H9 (cell line): ENCODE results near the gene MCF2L. TPM values are rescaled to one million over a fixed set of nuclear protein-coding genes. Genes with fewer than 3 reads are reported as not detected.
A peak's percentile ranks its signal among the peaks of the same experiment; 100 is the strongest.

Experiments
- DNase-seq: peaks from one replicate; pipeline ENCODE4 v3.0.0-alpha.2; 2017
- H2AFZ ChIP-seq: one replicate; pipeline ENCODE4 v1.6.1; 2013; ENCODE audit warnings: mild to moderate bottlenecking, low read length, control low read depth, moderate library complexity
- H2AK5ac ChIP-seq: 2 replicates; pipeline ENCODE4 v1.6.1; 2013; ENCODE audit warnings: low read length, control low read depth, mixed read lengths; ENCODE audit not compliant: insufficient read length
- H2BK120ac ChIP-seq: one replicate; pipeline ENCODE4 v1.6.1; 2013; ENCODE audit warnings: low read depth, mild to moderate bottlenecking, low read length, control low read depth, inconsistent platforms; ENCODE audit not compliant: poor library complexity, severe bottlenecking
- H2BK12ac ChIP-seq: 2 replicates; pipeline ENCODE4 v1.6.1; 2013; ENCODE audit warnings: low read length, control low read depth, mixed read lengths, low read depth; ENCODE audit not compliant: insufficient read length
- H2BK15ac ChIP-seq: 2 replicates; pipeline ENCODE4 v1.6.1; 2013; ENCODE audit warnings: low read depth, low read length, control low read depth
- H2BK20ac ChIP-seq: one replicate; pipeline ENCODE4 v1.6.1; 2013; ENCODE audit warnings: low read depth, mild to moderate bottlenecking, low read length, control low read depth, inconsistent platforms; ENCODE audit not compliant: poor library complexity, severe bottlenecking
- H2BK5ac ChIP-seq: 2 replicates; pipeline ENCODE4 v1.6.1; 2013; ENCODE audit warnings: low read length, control low read depth, mixed read lengths; ENCODE audit not compliant: insufficient read length
- H3K14ac ChIP-seq: 2 replicates; pipeline ENCODE4 v1.6.1; 2013; ENCODE audit warnings: low read length, control low read depth; ENCODE audit not compliant: insufficient read depth
- H3K18ac ChIP-seq: 2 replicates; pipeline ENCODE4 v1.6.1; 2013; ENCODE audit warnings: low read depth, mild to moderate bottlenecking, mixed read lengths, low read length, control low read depth; ENCODE audit not compliant: insufficient read length
- H3K23ac ChIP-seq: 2 replicates; pipeline ENCODE4 v1.6.1; 2013; ENCODE audit warnings: low read length, control low read depth, mixed read lengths, low read depth; ENCODE audit not compliant: insufficient read length
- H3K23me2 ChIP-seq: 2 replicates; pipeline ENCODE4 v1.6.1; 2013; ENCODE audit warnings: low read depth, mild to moderate bottlenecking, mixed read lengths, low read length, control low read depth; ENCODE audit not compliant: insufficient read length, poor library complexity, severe bottlenecking
- H3K27ac ChIP-seq: 2 replicates; pipeline ENCODE4 v1.5.1; 2013; ENCODE audit warnings: low read length, control low read depth, mixed read lengths, low read depth; ENCODE audit not compliant: insufficient read length
- H3K27me3 ChIP-seq: 2 replicates; pipeline ENCODE4 v1.6.1; 2013; ENCODE audit warnings: low read length, control low read depth, inconsistent platforms; ENCODE audit not compliant: insufficient read depth
- H3K4ac ChIP-seq: 2 replicates; pipeline ENCODE4 v1.6.1; 2013; ENCODE audit warnings: low read depth, mild to moderate bottlenecking, control low read depth, inconsistent platforms, low read length, moderate library complexity
- H3K4me1 ChIP-seq: 2 replicates; pipeline ENCODE4 v1.6.1; 2013; ENCODE audit warnings: low read length, control low read depth, inconsistent platforms; ENCODE audit not compliant: insufficient read depth
- H3K4me2 ChIP-seq: 2 replicates; pipeline ENCODE4 v1.6.1; 2013; ENCODE audit warnings: low read length, control low read depth, mixed read lengths; ENCODE audit not compliant: insufficient read length, insufficient read depth
- H3K56ac ChIP-seq: 2 replicates; pipeline ENCODE4 v1.6.1; 2013; ENCODE audit warnings: low read depth, mild to moderate bottlenecking, mixed read lengths, low read length, control low read depth; ENCODE audit not compliant: insufficient read length
- H3K79me1 ChIP-seq: 2 replicates; pipeline ENCODE4 v1.6.1; 2013; ENCODE audit warnings: low read depth, mild to moderate bottlenecking, moderate library complexity, low read length, control low read depth, inconsistent platforms; ENCODE audit not compliant: insufficient read depth, poor library complexity, severe bottlenecking
- H3K79me2 ChIP-seq: 2 replicates; pipeline ENCODE4 v1.6.1; 2013; ENCODE audit warnings: low read length, control low read depth, inconsistent platforms; ENCODE audit not compliant: insufficient read depth
- H3K9ac ChIP-seq: 2 replicates; pipeline ENCODE4 v1.6.1; 2013; ENCODE audit warnings: low read length, control low read depth, mixed read lengths; ENCODE audit not compliant: insufficient read length; ENCODE audit errors: extremely low read depth
- H3K9me3 ChIP-seq: one replicate; pipeline ENCODE4 v1.6.1; 2013; ENCODE audit warnings: low read depth, low read length, inconsistent platforms; ENCODE audit not compliant: control insufficient read depth
- H3T11ph ChIP-seq: one replicate; pipeline ENCODE4 v1.6.1; 2013; ENCODE audit warnings: mild to moderate bottlenecking, low read length, control low read depth, inconsistent platforms
- H4K20me1 ChIP-seq: one replicate; pipeline ENCODE4 v1.6.1; 2013; ENCODE audit not compliant: control insufficient read depth, insufficient read length, insufficient read depth
- H4K5ac ChIP-seq: 2 replicates; pipeline ENCODE4 v1.6.1; 2013; ENCODE audit warnings: low read depth, mild to moderate bottlenecking, mixed read lengths, low read length, control low read depth; ENCODE audit not compliant: insufficient read length
- H4K8ac ChIP-seq: replicated peaks from 2 replicates; pipeline ENCODE4 v1.6.1; 2013; ENCODE audit warnings: low read length, control low read depth, mixed read lengths, low read depth; ENCODE audit not compliant: insufficient read length
- H4K91ac ChIP-seq: 2 replicates; pipeline ENCODE4 v1.6.1; 2013; ENCODE audit warnings: low read depth, mild to moderate bottlenecking, moderate library complexity, mixed read lengths, low read length, control low read depth; ENCODE audit not compliant: insufficient read length
- H3K27ac Mint-ChIP-seq, 3 experiments: 2 replicates in 2 of 3; 3 replicates in 1 of 3; pipeline ENCODE4 v1.8.0; 2020 to 2021; ENCODE audit warnings: mixed read lengths in 3 of 3, mild to moderate bottlenecking in 1 of 3, moderate library complexity in 1 of 3
- H3K27me3 Mint-ChIP-seq: 2 replicates; pipeline ENCODE4 v1.8.0; 2021; ENCODE audit warnings: low read depth, mild to moderate bottlenecking, moderate library complexity, mixed read lengths
- H3K36me3 Mint-ChIP-seq, 3 experiments: 2 replicates in 2 of 3; 3 replicates in 1 of 3; pipeline ENCODE4 v1.8.0; 2020 to 2021; ENCODE audit warnings: low read depth in 3 of 3, mixed read lengths in 3 of 3; ENCODE audit not compliant: insufficient read depth in 1 of 3
- H3K4me1 Mint-ChIP-seq, 2 experiments: 2 replicates each; pipeline ENCODE4 v1.8.0; 2020; ENCODE audit warnings: mixed read lengths in 2 of 2
- H3K4me3 Mint-ChIP-seq, 2 experiments: 2 replicates in 1 of 2; 3 replicates in 1 of 2; pipeline ENCODE4 v1.8.0; 2020 to 2021; ENCODE audit warnings: mild to moderate bottlenecking in 2 of 2, mixed read lengths in 2 of 2, moderate library complexity in 1 of 2
- H3K9me3 Mint-ChIP-seq, 2 experiments: 2 replicates in 1 of 2; 3 replicates in 1 of 2; pipeline ENCODE4 v1.8.0; 2020; ENCODE audit warnings: mild to moderate bottlenecking in 2 of 2, mixed read lengths in 2 of 2, moderate library complexity in 1 of 2
- CTCF ChIP-seq: fragments of 200-600 bp; sonication (generic); conservative IDR thresholded peaks from 3 replicates; pipeline ENCODE4 v1.8.0; 2021; ENCODE audit warnings: antibody characterized with exemption, mild to moderate bottlenecking
- WGBS: extraction: QIAGEN DNeasy Blood & Tissue Kit; methylation state at CpG from one replicate; pipeline ENCODE4 v1.1.7; 2013; ENCODE audit warnings: missing lambda C conversion rate, low lambda C conversion rate, mixed read lengths; ENCODE audit not compliant: insufficient read length; ENCODE audit errors: extremely low coverage; 5-methylcytosine and 5-hydroxymethylcytosine counted together
- total RNA-seq: library from RNA; stranded (reverse); gene quantifications from 2 replicates; pipeline ENCODE4 v1.2.1, GENCODE V29; 2021

MCF2L gene
- total RNA-seq, 1 experiment from 2014 or later, result 18.5 TPM

GRCh38 chr13:113064534-113065405, 95.8 kb downstream of the MCF2L start:
- Histone ChIP-seq H3T11ph (no peak overlapping the region), H3K4ac (no peak overlapping the region), H3K23me2 (no peaks in the 10 kb centered on the region), H4K8ac (no peak overlapping the region), H3K18ac (no peak overlapping the region), H2BK20ac (no peak overlapping the region), H3K23ac (no peak overlapping the region), H4K5ac (no peak overlapping the region), H2AK5ac (no peak overlapping the region), H2BK120ac (no peak overlapping the region), H3K4me2 (no peak overlapping the region), H3K14ac (no peak overlapping the region; the same call in 1 of the 2 replicates), H2BK5ac (no peak overlapping the region), H3K9ac (no peak overlapping the region), H3K27ac (no peak overlapping the region), H3K27me3 (no peaks in the 10 kb centered on the region), H3K9me3 (no peaks in the 10 kb centered on the region), H3K4me1 (no peaks in the 10 kb centered on the region), H3K56ac (no peak overlapping the region), H2AFZ (no peak overlapping the region), H3K79me1 (no peaks in the 10 kb centered on the region), H2BK12ac (no peak overlapping the region), H4K20me1 (peaks cover 5% of the 10 kb centered on the region), H3K79me2 (no peaks in the 10 kb centered on the region), H4K91ac (no peak overlapping the region), H2BK15ac (no peak overlapping the region)
- Mint-ChIP-seq H3K27ac (peak overlapping the region in 1 of 3 experiments; percentile 63; a peak in 2 of 7 replicates), H3K36me3 (peaks cover 2 to 6% (median 4%) of the 10 kb centered on the region in 3 experiments; a peak in 4 of 7 replicates), H3K4me1 (peaks cover 2 to 8% of the 10 kb centered on the region in 2 experiments; a peak in 2 of 4 replicates), H3K27me3 (no peaks in the 10 kb centered on the region), H3K9me3 (peaks cover 0 to 2% of the 10 kb centered on the region in 2 experiments; a peak in 2 of 5 replicates), H3K4me3 (no peak overlapping the region)
- no peak for DNase-seq
- WGBS, result no CpG with 5 or more reads among the region's 41 CpGs
- no peak for TF ChIP-seq CTCF
